Measurements from ENCODE around the gene RCL1.

DNA sequence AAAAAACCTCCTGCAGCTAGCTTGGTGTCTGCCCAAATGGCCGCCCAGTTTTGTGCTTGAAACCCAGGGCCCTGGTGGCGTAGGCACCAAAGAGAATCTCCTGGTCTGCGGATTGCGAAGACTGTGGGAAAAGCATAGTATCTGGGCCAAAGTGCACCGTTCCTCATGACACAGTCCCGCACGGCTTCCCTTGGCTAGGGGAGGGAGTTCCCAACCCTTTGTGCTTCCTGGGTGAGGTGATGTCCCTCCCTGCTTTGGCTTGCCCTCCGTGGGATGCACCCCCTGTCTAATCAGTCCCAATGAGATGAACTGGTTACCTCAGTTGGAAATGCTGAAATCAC lies 109.4 kb downstream of the RCL1 start:
- TF ChIP-seq, protein P1, sequence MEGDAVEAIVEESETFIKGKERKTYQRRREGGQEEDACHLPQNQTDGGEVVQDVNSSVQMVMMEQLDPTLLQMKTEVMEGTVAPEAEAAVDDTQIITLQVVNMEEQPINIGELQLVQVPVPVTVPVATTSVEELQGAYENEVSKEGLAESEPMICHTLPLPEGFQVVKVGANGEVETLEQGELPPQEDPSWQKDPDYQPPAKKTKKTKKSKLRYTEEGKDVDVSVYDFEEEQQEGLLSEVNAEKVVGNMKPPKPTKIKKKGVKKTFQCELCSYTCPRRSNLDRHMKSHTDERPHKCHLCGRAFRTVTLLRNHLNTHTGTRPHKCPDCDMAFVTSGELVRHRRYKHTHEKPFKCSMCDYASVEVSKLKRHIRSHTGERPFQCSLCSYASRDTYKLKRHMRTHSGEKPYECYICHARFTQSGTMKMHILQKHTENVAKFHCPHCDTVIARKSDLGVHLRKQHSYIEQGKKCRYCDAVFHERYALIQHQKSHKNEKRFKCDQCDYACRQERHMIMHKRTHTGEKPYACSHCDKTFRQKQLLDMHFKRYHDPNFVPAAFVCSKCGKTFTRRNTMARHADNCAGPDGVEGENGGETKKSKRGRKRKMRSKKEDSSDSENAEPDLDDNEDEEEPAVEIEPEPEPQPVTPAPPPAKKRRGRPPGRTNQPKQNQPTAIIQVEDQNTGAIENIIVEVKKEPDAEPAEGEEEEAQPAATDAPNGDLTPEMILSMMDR (IDR thresholded peaks at IDR 0.05), result no peak
- no peak for TF ChIP-seq POLR2A (IDR thresholded peaks at IDR 0.05)

Data from uterus (tissue), 2 donors.